Measurements from ENCODE around the gene MTA3. TPM values are rescaled to one million over a fixed set of nuclear protein-coding genes. Genes with fewer than 3 reads are reported as not detected.
"Not testable (repeated sequence)": the region's sequence is repeated elsewhere in the genome, so short reads cannot be mapped to it uniquely, and the experiment has no call there.

MTA3 gene
- total RNA-seq, 1 donor from 2014 or later, result 31.7 TPM

DNA sequence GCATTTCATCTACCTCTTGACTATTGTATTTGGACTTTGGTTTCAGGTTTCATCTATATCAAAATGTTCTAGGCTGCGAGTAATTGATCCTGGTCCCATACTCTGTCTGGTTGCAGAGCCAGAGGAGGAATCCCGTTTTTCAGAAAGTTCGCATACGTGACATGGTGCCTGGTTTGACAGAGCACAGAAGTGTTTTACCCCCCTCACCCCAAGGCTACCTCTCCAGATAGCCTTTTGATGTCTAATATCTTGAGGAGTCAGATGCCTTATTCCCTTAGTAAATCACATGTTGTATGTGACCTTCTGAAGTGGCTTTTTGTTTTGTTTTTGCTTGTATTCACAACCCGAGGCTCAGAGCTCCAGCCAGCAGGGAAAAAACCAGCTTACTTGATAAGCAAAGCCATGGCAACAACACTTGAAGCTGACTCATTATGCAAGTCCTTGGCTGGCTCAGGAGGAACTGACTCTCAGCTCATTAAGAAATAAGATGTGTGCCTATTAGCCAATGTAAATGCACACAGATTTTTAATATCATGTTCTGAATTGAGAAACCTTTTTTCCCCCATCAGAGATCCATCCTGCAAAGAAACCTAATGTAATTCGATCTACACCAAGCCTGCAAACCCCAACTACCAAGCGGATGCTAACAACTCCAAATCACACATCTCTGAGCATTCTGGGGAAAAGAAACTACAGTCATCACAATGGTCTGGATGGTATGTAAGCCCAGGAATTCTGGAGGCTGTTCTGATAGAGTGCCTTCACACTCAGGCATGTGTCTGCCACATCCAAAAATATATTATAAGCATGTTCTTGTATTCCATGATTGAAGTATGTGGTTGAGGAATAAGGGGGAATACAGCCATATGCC lies 154.1 kb downstream of the MTA3 start:
- Mint-ChIP-seq H3K27me3 (no peaks in the 10 kb centered on the region), H3K4me1 (peaks cover 11% of the 10 kb centered on the region), H3K4me3 (peak overlapping the region; percentile 11), H3K36me3 (ENCODE audit: low read depth) (peaks cover 12% of the 10 kb centered on the region), H3K27ac (peak overlapping the region; percentile 70), H3K9me3 (no peaks in the 10 kb centered on the region)
- intact Hi-C loops (cut with micrococcal nuclease), result loop anchor here (2.0 kb wide), 1 partner anchor 74 kb away; no protein-coding TSS in a partner anchor
- peak; percentile 78 for DNase-seq

DNA sequence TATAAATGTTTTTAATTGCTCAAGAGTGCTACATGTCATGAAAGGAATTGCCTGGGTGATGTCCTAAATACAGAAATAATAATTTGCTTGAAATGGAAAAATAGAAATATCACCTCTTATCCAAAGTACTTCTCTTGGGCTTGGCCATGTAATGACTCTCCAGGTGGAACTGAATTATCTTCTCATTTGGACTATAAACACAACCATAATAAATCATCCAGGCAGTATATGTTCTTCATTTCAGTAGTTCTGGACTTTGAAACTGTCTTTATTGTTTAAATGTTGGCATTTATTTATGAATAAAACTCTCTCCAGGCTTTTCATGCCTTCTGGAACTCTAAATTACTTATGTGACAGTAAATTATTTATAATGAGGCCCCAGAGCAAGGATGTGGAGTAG lies 155.0 kb downstream of the MTA3 start:
- DNase-seq, result no peak
- peaks cover 11% of the 10 kb centered on the region for H3K4me1 Mint-ChIP-seq
- H3K4me3 Mint-ChIP-seq, result no peak overlapping the region
- intact Hi-C loops (cut with micrococcal nuclease), result loop anchor here (2.0 kb wide), 1 partner anchor 73 kb away; no protein-coding TSS in a partner anchor
- no peak overlapping the region for H3K27ac Mint-ChIP-seq
- no peaks in the 10 kb centered on the region for H3K9me3 Mint-ChIP-seq
- H3K27me3 Mint-ChIP-seq, result no peaks in the 10 kb centered on the region
- peaks cover 12% of the 10 kb centered on the region for H3K36me3 Mint-ChIP-seq (ENCODE audit: low read depth)

DNA sequence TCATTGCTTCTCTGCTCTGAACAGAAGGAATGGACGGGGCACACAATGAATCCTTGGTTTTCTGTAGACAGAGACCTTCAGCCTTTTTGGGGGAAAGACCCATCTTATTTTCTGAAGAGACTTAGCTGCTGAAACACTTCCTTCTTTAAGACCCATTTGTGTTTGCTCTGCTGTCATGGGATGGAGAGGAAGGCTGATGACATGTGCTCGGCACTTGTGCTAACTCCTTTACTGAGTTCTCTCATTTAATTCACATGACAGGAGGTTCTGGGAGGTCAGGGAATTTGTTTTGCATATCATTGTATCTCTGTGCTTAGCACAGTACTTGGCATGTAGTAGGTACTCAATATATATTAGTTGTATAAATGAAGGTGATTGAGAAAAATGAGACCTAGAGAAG lies 156.5 kb downstream of the MTA3 start:
- peaks cover 19% of the 10 kb centered on the region for H3K36me3 Mint-ChIP-seq (ENCODE audit: low read depth)
- H3K27me3 Mint-ChIP-seq, result no peaks in the 10 kb centered on the region
- intact Hi-C loops (cut with micrococcal nuclease), result no loop called here
- DNase-seq, result no peak
- H3K4me3 Mint-ChIP-seq, result no peak overlapping the region
- peak overlapping the region; percentile 22 for H3K27ac Mint-ChIP-seq
- H3K4me1 Mint-ChIP-seq, result peaks cover 11% of the 10 kb centered on the region
- peaks cover 5% of the 10 kb centered on the region for H3K9me3 Mint-ChIP-seq

DNA sequence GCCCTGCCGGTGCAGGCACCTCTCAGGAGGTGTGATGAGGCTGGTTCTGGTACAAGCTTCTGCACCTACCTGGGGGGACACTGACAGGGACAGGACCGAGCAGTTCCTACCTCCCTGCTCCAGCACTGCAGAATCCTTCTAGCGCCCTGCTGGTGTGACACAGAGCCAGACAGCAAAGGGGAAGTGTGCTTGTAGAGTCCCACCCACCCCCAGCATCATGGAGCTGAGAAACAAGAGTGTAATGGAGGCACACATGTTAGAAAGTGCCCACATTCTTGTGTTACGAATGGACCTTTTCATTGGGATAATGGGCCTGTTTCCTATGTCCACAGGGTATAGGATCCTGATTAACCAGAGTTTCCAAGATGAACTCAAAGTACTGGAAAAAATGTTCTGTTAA lies 157.2 kb downstream of the MTA3 start:
- no peaks in the 10 kb centered on the region for H3K27me3 Mint-ChIP-seq
- H3K4me1 Mint-ChIP-seq, result peaks cover 11% of the 10 kb centered on the region
- no peak overlapping the region for H3K4me3 Mint-ChIP-seq
- intact Hi-C loops (cut with micrococcal nuclease), result no loop called here
- H3K9me3 Mint-ChIP-seq, result peaks cover 6% of the 10 kb centered on the region
- no peak overlapping the region for H3K27ac Mint-ChIP-seq
- H3K36me3 Mint-ChIP-seq (ENCODE audit: low read depth), result peaks cover 22% of the 10 kb centered on the region
- no peak for DNase-seq

DNA sequence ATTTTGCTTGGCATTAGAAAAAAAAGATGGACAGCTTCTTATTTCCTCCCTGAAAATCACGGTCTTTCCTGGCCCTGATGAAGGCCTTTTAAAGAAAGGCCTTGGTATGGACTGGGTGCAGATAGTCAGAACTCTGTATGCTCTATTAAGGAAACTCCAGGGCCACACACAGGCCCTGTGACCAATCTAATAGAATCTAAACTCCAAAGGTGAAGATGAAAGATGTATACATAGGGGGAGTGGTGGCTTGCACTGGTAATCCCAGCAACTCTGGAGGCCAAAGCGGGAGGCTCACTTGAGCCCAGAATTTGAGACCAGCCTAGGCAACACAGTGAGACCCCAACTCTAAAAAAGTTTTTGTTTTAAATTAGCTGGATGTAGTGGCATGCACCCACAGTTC lies 158.2 kb downstream of the MTA3 start:
- Mint-ChIP-seq H3K9me3 (peaks cover 6% of the 10 kb centered on the region), H3K36me3 (ENCODE audit: low read depth) (peaks cover 29% of the 10 kb centered on the region), H3K4me3 (no peak overlapping the region), H3K27me3 (no peaks in the 10 kb centered on the region), H3K4me1 (peaks cover 11% of the 10 kb centered on the region), H3K27ac (no peak overlapping the region)
- DNase-seq, result no peak
- intact Hi-C loops (cut with micrococcal nuclease), result no loop called here

DNA sequence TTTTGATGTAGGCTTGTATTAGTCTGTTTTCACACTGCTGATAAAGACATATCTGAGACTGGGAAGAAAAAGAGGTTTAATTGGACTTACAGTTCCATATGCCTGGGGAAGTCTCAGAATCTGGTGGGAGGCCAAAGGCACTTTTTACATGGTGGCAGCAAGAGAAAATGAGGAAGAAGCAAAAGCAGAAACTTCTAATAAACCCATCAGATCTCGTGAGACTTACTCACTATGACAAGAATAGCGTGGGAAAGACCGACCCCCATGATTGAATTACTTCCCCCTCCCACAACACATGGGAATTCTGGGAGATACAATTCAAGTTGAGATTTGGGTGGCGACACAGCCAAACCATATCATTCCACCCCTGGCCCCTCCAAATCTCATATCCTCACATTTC lies 162.9 kb downstream of the MTA3 start:
- H3K27me3 Mint-ChIP-seq; intact Hi-C loops (cut with micrococcal nuclease); H3K4me3 Mint-ChIP-seq; H3K4me1 Mint-ChIP-seq; DNase-seq; H3K27ac Mint-ChIP-seq: not testable (repeated sequence)
- H3K9me3 Mint-ChIP-seq, result peaks cover 35% of the 10 kb centered on the region
- H3K36me3 Mint-ChIP-seq (ENCODE audit: low read depth), result peaks cover 59% of the 10 kb centered on the region

DNA sequence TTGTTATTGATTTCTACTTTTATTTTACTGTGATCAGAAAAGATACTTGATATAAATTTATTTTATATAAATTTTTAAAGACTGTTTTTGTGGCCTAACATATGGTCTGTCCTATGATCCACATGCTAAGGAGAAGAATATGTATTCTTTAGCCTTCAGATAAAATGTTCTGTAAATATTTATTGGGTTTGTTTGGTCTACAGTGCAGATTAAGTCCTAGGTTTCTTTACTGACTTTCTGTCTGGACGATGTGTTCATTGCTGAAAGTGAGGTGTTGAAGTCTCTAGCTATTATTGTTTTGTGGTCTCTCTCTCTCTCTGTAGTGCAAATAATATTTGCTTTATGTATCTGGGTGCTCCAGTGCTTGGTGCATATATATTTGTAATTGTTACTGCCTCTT lies 165.4 kb downstream of the MTA3 start:
- Mint-ChIP-seq H3K9me3 (peaks cover 38% of the 10 kb centered on the region), H3K27ac (no peak overlapping the region), H3K4me3 (no peak overlapping the region), H3K36me3 (ENCODE audit: low read depth) (peaks cover 75% of the 10 kb centered on the region), H3K27me3 (no peaks in the 10 kb centered on the region), H3K4me1 (no peaks in the 10 kb centered on the region)
- intact Hi-C loops (cut with micrococcal nuclease), result no loop called here
- DNase-seq, result no peak

DNA sequence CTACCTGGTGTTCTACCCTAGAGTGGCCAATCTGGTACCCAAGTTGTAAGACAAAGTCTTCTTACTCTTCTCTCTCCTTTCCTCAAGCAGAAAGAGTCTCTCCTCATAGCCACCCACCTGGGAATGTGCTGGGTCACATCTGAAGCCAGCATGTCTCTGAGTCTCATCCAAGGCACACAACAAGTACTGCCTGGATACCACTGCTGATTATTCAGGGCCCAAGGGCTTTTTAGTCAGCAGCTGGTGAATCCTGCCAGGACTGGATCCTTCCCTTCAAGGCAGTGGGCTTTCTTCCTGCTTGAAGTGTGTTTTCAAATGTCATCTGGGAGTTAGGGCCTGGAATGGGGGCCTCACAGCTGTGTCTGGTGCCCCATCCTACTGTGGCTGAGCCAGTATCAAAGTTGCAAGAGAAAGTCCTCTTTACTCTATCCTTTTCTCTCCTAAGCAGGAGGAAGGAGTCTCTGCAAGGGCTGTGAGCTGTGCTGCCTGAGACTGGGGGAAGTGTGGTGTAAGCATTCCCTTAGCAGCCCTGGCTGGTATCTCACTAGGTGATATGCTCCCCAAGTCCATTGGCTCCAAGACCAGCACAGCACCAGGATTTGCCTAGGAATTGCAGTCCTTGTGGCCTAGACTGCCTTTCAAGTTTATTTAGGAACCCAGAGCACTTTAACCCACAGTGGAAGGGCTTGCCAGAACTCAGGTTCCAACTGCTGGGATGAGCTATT lies 168.3 kb downstream of the MTA3 start:
- Mint-ChIP-seq H3K27ac (no peak overlapping the region), H3K36me3 (ENCODE audit: low read depth) (peaks cover 76% of the 10 kb centered on the region), H3K9me3 (peaks cover 32% of the 10 kb centered on the region), H3K27me3 (no peaks in the 10 kb centered on the region), H3K4me1 (peaks cover 6% of the 10 kb centered on the region), H3K4me3 (no peak overlapping the region)
- no peak for DNase-seq
- intact Hi-C loops (cut with micrococcal nuclease), result no loop called here

DNA sequence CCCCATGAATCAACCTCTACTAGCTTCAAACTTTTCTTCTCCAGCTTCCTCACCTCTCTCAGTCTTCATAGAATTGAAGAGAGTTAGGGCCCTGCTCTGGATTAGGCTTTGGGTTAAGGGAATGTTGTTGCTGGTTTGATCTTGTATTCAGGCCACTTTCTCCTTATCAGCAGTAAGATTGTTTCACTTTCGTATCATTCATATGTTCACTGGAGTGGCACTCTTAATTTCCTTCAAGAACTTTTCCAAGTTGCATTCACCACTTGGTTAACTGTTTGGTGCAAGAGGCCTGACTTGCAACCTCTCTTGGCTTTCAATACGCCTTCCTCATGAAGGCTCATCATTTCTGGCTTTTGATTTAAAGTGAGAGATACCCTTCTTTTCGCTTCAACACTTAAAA lies 172.7 kb downstream of the MTA3 start:
- Mint-ChIP-seq H3K36me3 (ENCODE audit: low read depth) (peaks cover 50% of the 10 kb centered on the region), H3K4me3 (no peak overlapping the region), H3K4me1 (peaks cover 6% of the 10 kb centered on the region), H3K9me3 (peaks cover 5% of the 10 kb centered on the region), H3K27ac (no peak overlapping the region), H3K27me3 (no peaks in the 10 kb centered on the region)
- DNase-seq, result no peak
- intact Hi-C loops (cut with micrococcal nuclease), result no loop called here

DNA sequence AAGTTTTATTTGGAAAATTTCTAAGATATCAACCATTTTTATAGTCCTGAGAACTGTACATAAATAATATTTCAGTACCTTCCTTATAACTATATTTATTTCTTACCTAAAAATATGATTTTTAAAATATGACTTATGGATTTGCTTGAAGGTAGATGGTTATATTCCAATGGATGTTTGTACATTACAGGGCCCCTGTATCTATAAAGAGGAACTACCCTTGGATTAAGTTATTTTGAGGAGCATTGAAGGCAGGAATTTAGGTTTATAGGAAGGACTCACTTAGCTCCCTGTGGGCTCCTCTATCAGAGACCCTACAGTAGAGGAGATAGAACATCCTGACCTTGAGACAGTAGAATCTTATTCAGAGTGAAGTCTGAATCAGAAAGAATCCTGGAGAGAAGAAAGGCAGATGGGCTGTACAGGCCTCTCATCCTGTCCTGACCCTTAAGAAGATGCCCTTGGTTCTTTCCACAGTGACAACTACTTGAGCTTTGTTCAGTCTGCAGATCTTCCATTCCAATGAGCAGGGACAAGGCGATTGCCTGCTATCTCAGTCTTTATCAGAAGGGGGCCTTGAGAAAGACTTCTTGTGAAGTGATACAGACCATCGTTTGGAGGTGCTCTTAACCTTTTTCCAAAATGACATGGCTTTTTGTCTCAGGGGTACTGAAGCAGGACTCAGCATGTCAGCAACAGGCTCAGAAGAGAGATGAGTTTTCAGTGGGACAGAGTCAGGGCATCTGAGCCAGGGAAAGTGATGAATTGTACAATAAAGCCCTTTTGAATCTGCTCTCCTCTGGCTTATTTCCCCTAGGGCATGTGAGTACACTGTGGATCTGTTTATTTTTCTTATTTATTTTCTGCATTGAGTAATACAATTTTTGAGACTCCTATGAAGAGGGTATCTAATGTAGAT lies 174.6 kb downstream of the MTA3 start:
- no peaks in the 10 kb centered on the region for H3K27me3 Mint-ChIP-seq
- no peak for DNase-seq
- peaks cover 6% of the 10 kb centered on the region for H3K4me1 Mint-ChIP-seq
- H3K36me3 Mint-ChIP-seq (ENCODE audit: low read depth), result peaks cover 33% of the 10 kb centered on the region
- H3K4me3 Mint-ChIP-seq, result no peak overlapping the region
- H3K9me3 Mint-ChIP-seq, result no peaks in the 10 kb centered on the region
- H3K27ac Mint-ChIP-seq, result no peak overlapping the region
- intact Hi-C loops (cut with micrococcal nuclease), result no loop called here

DNA sequence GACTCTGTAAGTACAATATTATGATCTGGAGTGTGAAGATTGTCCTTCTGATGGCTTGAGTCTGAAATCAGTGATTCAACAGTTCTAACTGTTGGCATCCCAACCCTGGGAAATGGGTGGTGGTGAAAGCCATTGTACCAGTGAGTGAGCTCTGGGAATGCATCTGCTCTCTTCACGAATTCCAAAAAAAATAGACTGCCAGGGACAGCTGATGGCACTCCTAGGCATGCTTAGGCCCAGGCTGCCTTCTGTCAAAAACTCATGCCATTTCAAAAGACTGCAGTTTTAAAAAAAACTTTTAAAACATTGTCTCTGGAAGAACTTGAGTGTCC lies 175.2 kb downstream of the MTA3 start:
- intact Hi-C loops (cut with micrococcal nuclease), result no loop called here
- Mint-ChIP-seq H3K4me3 (no peak overlapping the region), H3K9me3 (no peaks in the 10 kb centered on the region), H3K4me1 (peaks cover 6% of the 10 kb centered on the region), H3K27me3 (no peaks in the 10 kb centered on the region), H3K36me3 (ENCODE audit: low read depth) (peaks cover 27% of the 10 kb centered on the region), H3K27ac (no peak overlapping the region)
- DNase-seq, result no peak

DNA sequence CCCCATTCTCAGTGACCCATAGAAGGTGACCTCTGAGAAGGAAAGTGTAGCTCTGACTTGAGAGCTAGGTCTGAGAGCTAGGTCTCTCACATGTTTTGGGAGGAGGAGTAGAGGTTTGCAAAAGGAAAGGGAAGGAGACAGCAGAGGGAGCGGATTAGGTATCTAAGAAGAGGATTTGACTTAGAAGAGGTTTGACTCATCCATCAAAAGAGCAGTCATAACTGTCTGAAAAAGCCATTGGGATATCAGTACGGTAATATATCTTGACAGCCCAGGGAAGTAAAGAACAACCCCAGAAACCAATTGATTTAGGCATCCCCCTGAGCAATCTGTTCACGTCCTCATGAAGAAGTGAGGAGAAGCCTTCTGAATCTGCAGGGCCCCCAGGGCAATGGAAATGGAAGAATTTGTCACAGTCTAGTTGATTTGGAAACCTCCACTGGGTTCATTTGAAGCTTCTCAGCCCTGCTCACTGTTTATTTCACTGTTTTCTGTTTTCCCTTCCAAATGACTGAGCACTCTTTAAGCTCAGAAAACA lies 176.2 kb downstream of the MTA3 start:
- Mint-ChIP-seq H3K4me1 (peaks cover 6% of the 10 kb centered on the region), H3K9me3 (no peaks in the 10 kb centered on the region), H3K36me3 (ENCODE audit: low read depth) (peaks cover 21% of the 10 kb centered on the region), H3K27ac (no peak overlapping the region), H3K27me3 (no peaks in the 10 kb centered on the region), H3K4me3 (no peak overlapping the region)
- intact Hi-C loops (cut with micrococcal nuclease), result no loop called here
- no peak for DNase-seq

DNA sequence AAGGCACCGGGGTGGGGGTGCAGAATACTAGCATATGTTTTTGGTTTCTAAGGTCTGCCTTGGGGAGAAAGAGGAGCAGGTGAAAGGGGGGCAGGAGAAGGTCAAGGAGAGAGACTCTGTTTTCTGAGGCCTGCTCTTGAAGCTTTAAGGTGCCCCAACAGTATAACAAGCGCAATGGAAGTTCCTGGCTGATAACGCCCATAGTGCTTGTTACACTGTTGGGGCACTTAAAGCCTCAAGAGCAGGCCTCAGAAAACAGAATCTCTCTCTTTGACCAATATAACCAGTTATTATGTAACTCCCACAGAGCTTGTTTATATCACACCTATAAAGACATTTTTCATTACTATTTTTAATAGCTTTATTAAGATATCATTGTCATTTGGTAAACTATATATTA lies 179.0 kb downstream of the MTA3 start:
- no peak overlapping the region for H3K4me3 Mint-ChIP-seq
- intact Hi-C loops (cut with micrococcal nuclease), result no loop called here
- no peak for DNase-seq
- peaks cover 12% of the 10 kb centered on the region for H3K36me3 Mint-ChIP-seq (ENCODE audit: low read depth)
- H3K4me1 Mint-ChIP-seq, result peaks cover 4% of the 10 kb centered on the region
- H3K27me3 Mint-ChIP-seq, result no peaks in the 10 kb centered on the region
- H3K27ac Mint-ChIP-seq, result no peak overlapping the region
- no peaks in the 10 kb centered on the region for H3K9me3 Mint-ChIP-seq

All from activated CD4-positive, alpha-beta T cell treated with anti-CD3 and anti-CD28 coated beads, Interleukin-2, amount 10 ng/mL, durations not matched to agents 24 days and 14 days (primary cell).